ENCODE measurements around the gene PTCRA. TPM values are rescaled to one million over a fixed set of nuclear protein-coding genes. Genes with fewer than 3 reads are reported as not detected.
"Not testable (repeated sequence)": the region's sequence is repeated elsewhere in the genome, so short reads cannot be mapped to it uniquely, and the experiment has no call there.

PTCRA gene
- total RNA-seq, 1 donor from 2014 or later = not detected

DNA sequence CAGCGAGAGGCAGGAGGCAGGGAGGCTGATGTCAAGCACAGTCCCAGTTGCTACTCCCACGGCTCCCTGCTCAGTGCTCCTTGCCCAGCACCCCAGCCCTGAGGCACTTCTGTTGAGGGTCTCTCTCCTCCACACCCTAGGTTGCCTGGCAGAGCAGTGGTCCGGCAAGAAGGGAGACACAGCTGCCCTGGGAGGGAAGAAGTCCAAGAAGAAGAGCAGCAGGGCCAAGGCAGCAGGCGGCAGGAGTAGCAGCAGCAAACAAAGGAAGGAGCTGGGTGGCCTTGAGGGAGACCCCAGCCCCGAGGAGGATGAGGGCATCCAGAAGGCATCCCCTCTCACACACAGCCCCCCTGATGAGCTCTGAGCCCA lies 22.6 kb downstream of the PTCRA start:
- Mint-ChIP-seq H3K4me1 (ENCODE audit: unreplicated experiment) (no peaks in the 10 kb centered on the region), H3K9me3 (ENCODE audit: unreplicated experiment) (no peaks in the 10 kb centered on the region), H3K4me3 (ENCODE audit: unreplicated experiment) (no peak overlapping the region), H3K27ac (ENCODE audit: unreplicated experiment) (no peak overlapping the region), H3K36me3 (ENCODE audit: unreplicated experiment) (peaks cover 19% of the 10 kb centered on the region), H3K27me3 (ENCODE audit: unreplicated experiment) (no peaks in the 10 kb centered on the region)
- DNase-seq (ENCODE audit: extremely low spot score, unreplicated experiment) = no peak
- TF ChIP-seq CTCF (IDR thresholded peaks at IDR 0.05) = no peak

DNA sequence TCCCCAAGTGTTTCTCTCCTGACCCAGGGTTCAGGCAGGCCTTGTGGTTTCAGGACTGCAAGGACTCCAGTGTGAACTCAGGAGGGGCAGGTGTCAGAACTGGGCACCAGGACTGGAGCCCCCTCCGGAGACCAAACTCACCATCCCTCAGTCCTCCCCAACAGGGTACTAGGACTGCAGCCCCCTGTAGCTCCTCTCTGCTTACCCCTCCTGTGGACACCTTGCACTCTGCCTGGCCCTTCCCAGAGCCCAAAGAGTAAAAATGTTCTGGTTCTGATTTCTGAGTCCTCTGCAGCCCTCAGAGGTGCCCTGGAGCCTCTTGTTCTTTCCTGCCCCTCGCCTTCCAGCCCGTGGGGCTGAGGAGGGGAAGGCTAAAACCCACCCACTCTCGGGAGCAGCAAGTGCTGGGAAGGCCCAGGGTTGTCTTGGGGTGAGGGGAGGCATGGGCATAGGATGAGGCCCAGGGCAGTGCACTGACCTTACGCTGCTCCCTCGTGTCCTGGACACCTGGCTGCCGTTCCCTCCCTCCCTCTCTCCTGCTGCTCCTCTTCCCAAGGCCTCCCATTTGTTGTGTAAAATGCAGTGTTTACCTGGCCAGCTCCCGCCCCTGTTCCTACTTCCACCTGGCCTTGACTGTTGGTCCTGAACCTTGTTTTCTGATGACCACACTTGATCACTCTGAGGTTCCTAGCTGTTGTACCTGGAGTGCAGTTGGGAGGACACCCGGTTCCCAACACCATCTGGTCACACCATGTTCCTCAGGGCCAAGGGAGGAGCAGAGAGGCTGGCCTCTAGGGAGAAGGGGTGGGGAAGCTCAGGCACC lies 23.3 kb downstream of the PTCRA start:
- Mint-ChIP-seq H3K36me3 (ENCODE audit: unreplicated experiment) (peaks cover 21% of the 10 kb centered on the region), H3K9me3 (ENCODE audit: unreplicated experiment) (no peaks in the 10 kb centered on the region), H3K4me3 (ENCODE audit: unreplicated experiment) (no peak overlapping the region), H3K27ac (ENCODE audit: unreplicated experiment) (no peak overlapping the region), H3K27me3 (ENCODE audit: unreplicated experiment) (no peaks in the 10 kb centered on the region), H3K4me1 (ENCODE audit: unreplicated experiment) (no peaks in the 10 kb centered on the region)
- TF ChIP-seq CTCF (IDR thresholded peaks at IDR 0.05) = no peak
- DNase-seq (ENCODE audit: extremely low spot score, unreplicated experiment) = no peak

- no peak for TF ChIP-seq CTCF (IDR thresholded peaks at IDR 0.05)
- no peaks in the 10 kb centered on the region for H3K4me1 Mint-ChIP-seq (ENCODE audit: unreplicated experiment)
- no peaks in the 10 kb centered on the region for H3K9me3 Mint-ChIP-seq (ENCODE audit: unreplicated experiment)
- H3K36me3 Mint-ChIP-seq (ENCODE audit: unreplicated experiment) = peaks cover 24% of the 10 kb centered on the region
- H3K27ac Mint-ChIP-seq (ENCODE audit: unreplicated experiment) = no peak overlapping the region
- no peaks in the 10 kb centered on the region for H3K27me3 Mint-ChIP-seq (ENCODE audit: unreplicated experiment)
- no peak overlapping the region for H3K4me3 Mint-ChIP-seq (ENCODE audit: unreplicated experiment)
- DNase-seq (ENCODE audit: extremely low spot score, unreplicated experiment) = no peak
Observed at GRCh38 chr6:42939810-42940167, 23.9 kb downstream of the PTCRA start.

DNA sequence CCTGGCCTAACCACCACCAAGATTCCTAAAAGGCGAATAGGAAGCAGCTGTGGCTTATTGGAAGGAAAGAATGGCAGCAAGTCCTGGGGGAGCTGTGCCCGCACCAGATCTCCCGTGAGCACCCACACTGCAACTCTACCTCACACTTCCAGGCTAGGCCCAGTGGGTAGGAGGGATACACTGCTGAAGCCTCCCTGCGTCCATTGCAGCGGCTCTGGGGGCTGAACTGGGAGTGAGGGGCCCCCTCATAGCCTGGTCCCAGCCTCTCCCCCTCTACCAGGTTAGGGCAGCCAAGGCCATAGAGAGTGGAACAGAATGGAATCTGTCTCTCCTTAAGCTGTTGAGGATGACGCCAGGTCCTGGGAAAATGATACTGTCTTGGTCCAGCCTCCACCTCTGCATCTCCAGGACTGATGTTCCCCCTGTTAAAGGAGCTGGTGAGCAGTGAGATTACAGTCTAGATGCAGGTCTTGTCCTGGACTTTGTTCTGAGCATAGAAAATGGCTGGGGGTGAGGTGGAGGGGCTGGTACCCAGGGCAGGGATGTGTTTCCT lies 24.7 kb downstream of the PTCRA start:
- Mint-ChIP-seq H3K36me3 (ENCODE audit: unreplicated experiment) (peaks cover 22% of the 10 kb centered on the region), H3K4me3 (ENCODE audit: unreplicated experiment) (no peak overlapping the region), H3K4me1 (ENCODE audit: unreplicated experiment) (no peaks in the 10 kb centered on the region), H3K9me3 (ENCODE audit: unreplicated experiment) (no peaks in the 10 kb centered on the region), H3K27ac (ENCODE audit: unreplicated experiment) (no peak overlapping the region), H3K27me3 (ENCODE audit: unreplicated experiment) (no peaks in the 10 kb centered on the region)
- no peak for DNase-seq (ENCODE audit: extremely low spot score, unreplicated experiment)
- no peak for TF ChIP-seq CTCF (IDR thresholded peaks at IDR 0.05)

DNA sequence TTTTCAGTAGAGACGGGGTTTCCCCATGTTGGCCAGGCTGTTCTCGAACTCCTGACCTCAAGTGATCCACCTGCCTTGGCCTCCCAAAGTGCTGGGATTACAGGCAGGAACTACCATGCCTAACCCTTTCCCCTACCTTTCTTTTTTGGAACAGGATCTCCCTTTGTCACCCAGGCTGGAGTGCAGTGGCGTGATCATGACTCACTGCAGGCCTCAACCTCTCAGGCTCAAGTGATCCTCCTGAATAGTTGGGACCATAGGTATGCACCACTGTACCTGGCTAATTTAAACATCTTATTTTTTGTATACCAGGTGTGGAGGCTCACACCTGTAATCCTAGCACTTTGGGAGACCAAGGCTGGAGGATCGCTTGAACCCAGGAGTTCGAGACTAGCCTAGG lies 25.5 kb downstream of the PTCRA start:
- not testable (repeated sequence) for H3K4me3 Mint-ChIP-seq (ENCODE audit: unreplicated experiment); H3K9me3 Mint-ChIP-seq (ENCODE audit: unreplicated experiment); H3K4me1 Mint-ChIP-seq (ENCODE audit: unreplicated experiment); DNase-seq (ENCODE audit: extremely low spot score, unreplicated experiment); H3K27me3 Mint-ChIP-seq (ENCODE audit: unreplicated experiment); H3K27ac Mint-ChIP-seq (ENCODE audit: unreplicated experiment)
- H3K36me3 Mint-ChIP-seq (ENCODE audit: unreplicated experiment) = peaks cover 14% of the 10 kb centered on the region

Data from osteocyte (in vitro differentiated cells).